Measurements from ENCODE around the gene TTLL5.

GRCh38 chr14:75880512-75880911, 219.5 kb downstream of the TTLL5 start:
- no peak for TF ChIP-seq POLR2A (IDR thresholded peaks at IDR 0.05; ENCODE audit: insufficient read depth in 1 of 2, low read depth in 2 of 2, low read length in 2 of 2)
- no peak for TF ChIP-seq ZSCAN12 (CRISPR knock-in tag; IDR thresholded peaks at IDR 0.05)
- TF ChIP-seq ZNF318 (CRISPR knock-in tag; IDR thresholded peaks at IDR 0.05) = no peak
- no peak for TF ChIP-seq ATF3 (CRISPR knock-in tag; IDR thresholded peaks at IDR 0.05)
